Bronchial epithelial cell (primary cell): ENCODE data around the gene MAN1A2. TPM values are rescaled to one million over a fixed set of nuclear protein-coding genes. Genes with fewer than 3 reads are reported as not detected.

Source experiments
- DNase-seq: peaks from one replicate; pipeline ENCODE4 v3.0.0-alpha.2; 2010; ENCODE audit warnings: low read depth
- FAIRE-seq: peaks from 2 replicates; lab custom pipeline; 2011; peaks lifted over from hg19 to GRCh38; lab: Jason Lieb, UNC
- H3K27me3 ChIP-seq: 2 replicates; pipeline ENCODE4 v1.5.1; 2011; ENCODE audit warnings: low read length; ENCODE audit not compliant: control insufficient read depth, insufficient read depth
- H3K36me3 ChIP-seq: 2 replicates; pipeline ENCODE4 v1.5.1; 2011; ENCODE audit warnings: low read length; ENCODE audit not compliant: control insufficient read depth, insufficient read depth
- H3K4me3 ChIP-seq: 2 replicates; pipeline ENCODE4 v1.5.1; 2011; ENCODE audit warnings: mild to moderate bottlenecking, low read depth, low read length, control low read depth
- CTCF ChIP-seq: IDR thresholded peaks from 2 replicates; pipeline ENCODE4 v1.5.1; 2011; ENCODE audit warnings: mild to moderate bottlenecking, moderate library complexity, low read length, control low read depth, inconsistent platforms; ENCODE audit not compliant: insufficient read depth, severe bottlenecking
- total RNA-seq: library from RNA; depleted of rRNA; stranded (reverse); fragments of >200 nt; gene quantifications from 2 replicates; pipeline ENCODE4 v1.2.1, GENCODE V29; 2014

MAN1A2 gene
- total RNA-seq, 1 donor from 2014 or later, result 49.8 TPM

GRCh38 chr1:117416004-117416403, 48.8 kb downstream of the MAN1A2 start:
- TF ChIP-seq CTCF, result no peak
- FAIRE-seq (no peak), DNase-seq (peak; percentile 37)
- Histone ChIP-seq H3K4me3 (no peak overlapping the region), H3K36me3 (no peaks in the 10 kb centered on the region), H3K27me3 (no peaks in the 10 kb centered on the region)

GRCh38 chr1:117416546-117417125, 49.4 kb downstream of the MAN1A2 start:
- DNase-seq (no peak), FAIRE-seq (no peak)
- no peaks in the 10 kb centered on the region for H3K36me3 ChIP-seq
- no peak for TF ChIP-seq CTCF
- no peaks in the 10 kb centered on the region for H3K27me3 ChIP-seq
- no peak overlapping the region for H3K4me3 ChIP-seq

GRCh38 chr1:117425050-117425734, 57.9 kb downstream of the MAN1A2 start:
- no peak for TF ChIP-seq CTCF

GRCh38 chr1:117427297-117427696, 60.0 kb downstream of the MAN1A2 start:
- no peak for TF ChIP-seq CTCF
- FAIRE-seq (no peak), DNase-seq (no peak)
- Histone ChIP-seq H3K36me3 (no peaks in the 10 kb centered on the region), H3K27me3 (no peaks in the 10 kb centered on the region), H3K4me3 (no peak overlapping the region)

More at GRCh38 chr1:117425050-117425734, 57.9 kb downstream of the MAN1A2 start:
- no peaks in the 10 kb centered on the region for H3K36me3 ChIP-seq
- no peaks in the 10 kb centered on the region for H3K27me3 ChIP-seq
- DNase-seq (no peak), FAIRE-seq (no peak)
- no peak overlapping the region for H3K4me3 ChIP-seq

- FAIRE-seq (no peak), DNase-seq (no peak)
- no peak for TF ChIP-seq CTCF
- no peaks in the 10 kb centered on the region for H3K27me3 ChIP-seq
- no peak overlapping the region for H3K4me3 ChIP-seq
- no peaks in the 10 kb centered on the region for H3K36me3 ChIP-seq
Observed at GRCh38 chr1:117433943-117434342, 66.7 kb downstream of the MAN1A2 start.
